ENCODE results near the gene ITPK1. TPM values are rescaled to one million over a fixed set of nuclear protein-coding genes. Genes with fewer than 3 reads are reported as not detected.

ITPK1 gene
- polyA plus RNA-seq, 1 of the 3 experiments (the other 2 are of a cell fraction) = 23.2 TPM

GRCh38 chr14:92976268-92976667, 139.5 kb downstream of the ITPK1 start:
- ChIA-PET CTCF (interaction anchor here (0.9 to 3.1 kb wide), 3 partner anchors 10 to 137 kb away, joined by 3 to 13 read pairs (median 13); no protein-coding TSS in a partner anchor), POLR2A (no interaction called here)
- no peaks in the 10 kb centered on the region for H3K9me3 ChIP-seq
- 86% methylated on average over 2 of the region's 2 CpGs for WGBS (ENCODE audit: low lambda C conversion rate)
- peaks cover 0 to 30% of the 10 kb centered on the region in 2 experiments; a peak in 1 of 4 replicates for H3K4me1 ChIP-seq (ENCODE audit: control insufficient read depth in 1 of 2, insufficient read depth in 2 of 2, low read depth in 1 of 2, low read length in 1 of 2)
- no peak overlapping the region for H3K4me3 ChIP-seq (ENCODE audit: low read depth in 2 of 2, low read length in 1 of 2)
- no peak overlapping the region for H3K27ac ChIP-seq (ENCODE audit: low read depth in 2 of 2, low read length in 1 of 2)
- H3F3A ChIP-seq (replicated peaks; ENCODE audit: insufficient read depth) = no peaks in the 10 kb centered on the region
- H3K27me3 ChIP-seq (ENCODE audit: insufficient read depth) = no peaks in the 10 kb centered on the region
- no peak overlapping the region for H3K4me2 ChIP-seq
- H3K9ac ChIP-seq = no peak overlapping the region
- H4K20me1 ChIP-seq (ENCODE audit: insufficient read depth) = no peaks in the 10 kb centered on the region
- H2AFZ ChIP-seq (ENCODE audit: low read depth) = no peak overlapping the region
- no peaks in the 10 kb centered on the region for H3K36me3 ChIP-seq (replicated peaks in 1 of 2; ENCODE audit: control insufficient read depth in 1 of 2, insufficient read depth in 2 of 2, low read length in 1 of 2)
- TF ChIP-seq MXI1 (IDR thresholded peaks at IDR 0.05; ENCODE audit: low read depth, low read length) (no peak), RAD21 (IDR thresholded peaks at IDR 0.05; ENCODE audit: low read length) (no peak), FOXM1 (IDR thresholded peaks at IDR 0.05; ENCODE audit: low read depth) (no peak), NFIC (IDR thresholded peaks at IDR 0.05; ENCODE audit: borderline replicate concordance) (no peak), TCF12 (IDR thresholded peaks at IDR 0.05) (no peak), POLR2AphosphoS5 (IDR thresholded peaks at IDR 0.05; ENCODE audit: low read depth, low read length) (no peak), CHD2 (IDR thresholded peaks at IDR 0.05; ENCODE audit: low read length, partially characterized antibody) (no peak), FOXJ3 (CRISPR knock-in tag; IDR thresholded peaks at IDR 0.05) (no peak), MEF2A (IDR thresholded peaks at IDR 0.05; ENCODE audit: borderline replicate concordance, low read depth) (no peak), SMC3 (IDR thresholded peaks at IDR 0.05; ENCODE audit: low read depth, low read length) (no peak), EP300 (IDR thresholded peaks at IDR 0.05; ENCODE audit: borderline replicate concordance in 1 of 2, low read depth in 1 of 2, low read length in 1 of 2) (no peak), RCOR1 (IDR thresholded peaks at IDR 0.05; ENCODE audit: low read length) (no peak), TAF1 (IDR thresholded peaks at IDR 0.05; ENCODE audit: borderline replicate concordance, low read depth, low read length) (no peak)
- TF ChIP-seq, protein P1, sequence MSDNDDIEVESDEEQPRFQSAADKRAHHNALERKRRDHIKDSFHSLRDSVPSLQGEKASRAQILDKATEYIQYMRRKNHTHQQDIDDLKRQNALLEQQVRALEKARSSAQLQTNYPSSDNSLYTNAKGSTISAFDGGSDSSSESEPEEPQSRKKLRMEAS (IDR thresholded peaks at IDR 0.05; ENCODE audit: low read depth) = no peak
- TF ChIP-seq, protein P2, sequence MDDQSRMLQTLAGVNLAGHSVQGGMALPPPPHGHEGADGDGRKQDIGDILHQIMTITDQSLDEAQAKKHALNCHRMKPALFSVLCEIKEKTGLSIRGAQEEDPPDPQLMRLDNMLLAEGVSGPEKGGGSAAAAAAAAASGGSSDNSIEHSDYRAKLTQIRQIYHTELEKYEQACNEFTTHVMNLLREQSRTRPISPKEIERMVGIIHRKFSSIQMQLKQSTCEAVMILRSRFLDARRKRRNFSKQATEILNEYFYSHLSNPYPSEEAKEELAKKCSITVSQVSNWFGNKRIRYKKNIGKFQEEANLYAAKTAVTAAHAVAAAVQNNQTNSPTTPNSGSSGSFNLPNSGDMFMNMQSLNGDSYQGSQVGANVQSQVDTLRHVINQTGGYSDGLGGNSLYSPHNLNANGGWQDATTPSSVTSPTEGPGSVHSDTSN (IDR thresholded peaks at IDR 0.05) = no peak
- TF ChIP-seq, protein P3, sequence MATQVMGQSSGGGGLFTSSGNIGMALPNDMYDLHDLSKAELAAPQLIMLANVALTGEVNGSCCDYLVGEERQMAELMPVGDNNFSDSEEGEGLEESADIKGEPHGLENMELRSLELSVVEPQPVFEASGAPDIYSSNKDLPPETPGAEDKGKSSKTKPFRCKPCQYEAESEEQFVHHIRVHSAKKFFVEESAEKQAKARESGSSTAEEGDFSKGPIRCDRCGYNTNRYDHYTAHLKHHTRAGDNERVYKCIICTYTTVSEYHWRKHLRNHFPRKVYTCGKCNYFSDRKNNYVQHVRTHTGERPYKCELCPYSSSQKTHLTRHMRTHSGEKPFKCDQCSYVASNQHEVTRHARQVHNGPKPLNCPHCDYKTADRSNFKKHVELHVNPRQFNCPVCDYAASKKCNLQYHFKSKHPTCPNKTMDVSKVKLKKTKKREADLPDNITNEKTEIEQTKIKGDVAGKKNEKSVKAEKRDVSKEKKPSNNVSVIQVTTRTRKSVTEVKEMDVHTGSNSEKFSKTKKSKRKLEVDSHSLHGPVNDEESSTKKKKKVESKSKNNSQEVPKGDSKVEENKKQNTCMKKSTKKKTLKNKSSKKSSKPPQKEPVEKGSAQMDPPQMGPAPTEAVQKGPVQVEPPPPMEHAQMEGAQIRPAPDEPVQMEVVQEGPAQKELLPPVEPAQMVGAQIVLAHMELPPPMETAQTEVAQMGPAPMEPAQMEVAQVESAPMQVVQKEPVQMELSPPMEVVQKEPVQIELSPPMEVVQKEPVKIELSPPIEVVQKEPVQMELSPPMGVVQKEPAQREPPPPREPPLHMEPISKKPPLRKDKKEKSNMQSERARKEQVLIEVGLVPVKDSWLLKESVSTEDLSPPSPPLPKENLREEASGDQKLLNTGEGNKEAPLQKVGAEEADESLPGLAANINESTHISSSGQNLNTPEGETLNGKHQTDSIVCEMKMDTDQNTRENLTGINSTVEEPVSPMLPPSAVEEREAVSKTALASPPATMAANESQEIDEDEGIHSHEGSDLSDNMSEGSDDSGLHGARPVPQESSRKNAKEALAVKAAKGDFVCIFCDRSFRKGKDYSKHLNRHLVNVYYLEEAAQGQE (IDR thresholded peaks at IDR 0.05; ENCODE audit: low read depth, low read length) = no peak
- TF ChIP-seq, protein P4, sequence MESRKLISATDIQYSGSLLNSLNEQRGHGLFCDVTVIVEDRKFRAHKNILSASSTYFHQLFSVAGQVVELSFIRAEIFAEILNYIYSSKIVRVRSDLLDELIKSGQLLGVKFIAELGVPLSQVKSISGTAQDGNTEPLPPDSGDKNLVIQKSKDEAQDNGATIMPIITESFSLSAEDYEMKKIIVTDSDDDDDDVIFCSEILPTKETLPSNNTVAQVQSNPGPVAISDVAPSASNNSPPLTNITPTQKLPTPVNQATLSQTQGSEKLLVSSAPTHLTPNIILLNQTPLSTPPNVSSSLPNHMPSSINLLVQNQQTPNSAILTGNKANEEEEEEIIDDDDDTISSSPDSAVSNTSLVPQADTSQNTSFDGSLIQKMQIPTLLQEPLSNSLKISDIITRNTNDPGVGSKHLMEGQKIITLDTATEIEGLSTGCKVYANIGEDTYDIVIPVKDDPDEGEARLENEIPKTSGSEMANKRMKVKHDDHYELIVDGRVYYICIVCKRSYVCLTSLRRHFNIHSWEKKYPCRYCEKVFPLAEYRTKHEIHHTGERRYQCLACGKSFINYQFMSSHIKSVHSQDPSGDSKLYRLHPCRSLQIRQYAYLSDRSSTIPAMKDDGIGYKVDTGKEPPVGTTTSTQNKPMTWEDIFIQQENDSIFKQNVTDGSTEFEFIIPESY (IDR thresholded peaks at IDR 0.05; ENCODE audit: borderline replicate concordance, low read depth) = no peak
- TF ChIP-seq, protein P5, sequence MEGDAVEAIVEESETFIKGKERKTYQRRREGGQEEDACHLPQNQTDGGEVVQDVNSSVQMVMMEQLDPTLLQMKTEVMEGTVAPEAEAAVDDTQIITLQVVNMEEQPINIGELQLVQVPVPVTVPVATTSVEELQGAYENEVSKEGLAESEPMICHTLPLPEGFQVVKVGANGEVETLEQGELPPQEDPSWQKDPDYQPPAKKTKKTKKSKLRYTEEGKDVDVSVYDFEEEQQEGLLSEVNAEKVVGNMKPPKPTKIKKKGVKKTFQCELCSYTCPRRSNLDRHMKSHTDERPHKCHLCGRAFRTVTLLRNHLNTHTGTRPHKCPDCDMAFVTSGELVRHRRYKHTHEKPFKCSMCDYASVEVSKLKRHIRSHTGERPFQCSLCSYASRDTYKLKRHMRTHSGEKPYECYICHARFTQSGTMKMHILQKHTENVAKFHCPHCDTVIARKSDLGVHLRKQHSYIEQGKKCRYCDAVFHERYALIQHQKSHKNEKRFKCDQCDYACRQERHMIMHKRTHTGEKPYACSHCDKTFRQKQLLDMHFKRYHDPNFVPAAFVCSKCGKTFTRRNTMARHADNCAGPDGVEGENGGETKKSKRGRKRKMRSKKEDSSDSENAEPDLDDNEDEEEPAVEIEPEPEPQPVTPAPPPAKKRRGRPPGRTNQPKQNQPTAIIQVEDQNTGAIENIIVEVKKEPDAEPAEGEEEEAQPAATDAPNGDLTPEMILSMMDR (IDR thresholded peaks at IDR 0.05) = no peak
- no peak for DNase-seq
- no peaks in the 10 kb centered on the region for H3K79me2 ChIP-seq (ENCODE audit: insufficient read depth)
- no peaks in the 10 kb centered on the region for H3K9me2 ChIP-seq

Data from SK-N-SH (cell line).